GM12878 (cell line): ENCODE measurements around the gene PRPF6. TPM values are rescaled to one million over a fixed set of nuclear protein-coding genes. Genes with fewer than 3 reads are reported as not detected.

Experiments
- ATAC-seq: fragments of 200-7000 bp; cut with Tn5 transposase; 3 replicates; pipeline ENCODE4 v1.9.1; 2020; ENCODE audit warnings: mild to moderate bottlenecking, moderate library complexity
- BruUV-seq: library from RNA; stranded (reverse); fragments of 400-500 nt; replicated peaks from 2 replicates; lab custom pipeline; 2021; lab: Mats Ljungman, UMichigan
- CTCF ChIA-PET: fragments of 300-600 bp; sonication (Branson Sonifier 250); formaldehyde crosslinking; extraction: SDS; loops from one replicate; lab custom pipeline; 2021; ENCODE audit warnings: inconsistent platforms; lab: Yijun Ruan, JAX
- POLR2A ChIA-PET: fragments of 350-600 bp; formaldehyde crosslinking; extraction: SDS; loops from one replicate; lab custom pipeline; 2021; ENCODE audit warnings: inconsistent platforms; lab: Charles Lee
- RAD21 ChIA-PET: fragments of 300-600 bp; sonication (Branson Sonifier 250); formaldehyde crosslinking; loops from one replicate; lab custom pipeline; 2023; ENCODE audit warnings: antibody characterized with exemption; ENCODE audit not compliant: unreplicated experiment; lab: Charles Lee
- SMC1A ChIA-PET: fragments of 300-600 bp; sonication (Branson Sonifier 250); formaldehyde crosslinking; loops from one replicate; lab custom pipeline; 2023; ENCODE audit not compliant: unreplicated experiment, uncharacterized antibody; lab: Charles Lee
- DNase-seq: peaks from one replicate; pipeline ENCODE4 v3.0.0-alpha.2; 2011; ENCODE audit warnings: low read depth, low spot score
- FAIRE-seq: peaks from 3 replicates; lab custom pipeline; 2011; peaks lifted over from hg19 to GRCh38; lab: Jason Lieb, UNC
- H2AFZ ChIP-seq: 2 replicates; pipeline ENCODE4 v1.6.0; 2011; ENCODE audit warnings: low read depth, low read length, control low read depth; ENCODE audit not compliant: control insufficient read depth
- H3K27ac ChIP-seq: 2 replicates; pipeline ENCODE4 v1.5.1; 2011; ENCODE audit warnings: control low read depth; ENCODE audit not compliant: control insufficient read depth, insufficient read depth
- H3K27me3 ChIP-seq, 2 experiments: replicated peaks in 1 of 2; 2 replicates each; pipeline versions ENCODE4 v1.6.0 to v1.6.1; 2011; ENCODE audit warnings: low read length in 1 of 2; ENCODE audit not compliant: control insufficient read depth in 2 of 2, insufficient read depth in 2 of 2
- H3K36me3 ChIP-seq, 2 experiments: 2 replicates each; pipeline ENCODE4 v1.5.1; 2011; ENCODE audit warnings: low read length in 1 of 2; ENCODE audit not compliant: control insufficient read depth in 2 of 2, insufficient read depth in 2 of 2
- H3K4me1 ChIP-seq: 2 replicates; pipeline ENCODE4 v1.6.1; 2011; ENCODE audit warnings: mild to moderate bottlenecking, low read length, moderate library complexity, mixed read lengths; ENCODE audit not compliant: control insufficient read depth, insufficient read depth
- H3K4me2 ChIP-seq: 2 replicates; pipeline ENCODE4 v1.6.0; 2011; ENCODE audit warnings: control low read depth; ENCODE audit not compliant: control insufficient read depth, insufficient read depth
- H3K4me3 ChIP-seq: fragments of 200-600 bp; sonication (generic); 2 replicates; pipeline ENCODE4 v1.5.1; 2016
- H3K79me2 ChIP-seq: 2 replicates; pipeline ENCODE4 v1.6.0; 2011; ENCODE audit warnings: low read length; ENCODE audit not compliant: control insufficient read depth, insufficient read depth
- H3K9ac ChIP-seq: 2 replicates; pipeline ENCODE4 v1.8.0; 2011; ENCODE audit warnings: low read length, control low read depth, mixed read lengths; ENCODE audit not compliant: control insufficient read depth, insufficient read depth
- H3K9me3 ChIP-seq: replicated peaks from 3 replicates; pipeline ENCODE4 v1.5.1; 2011; ENCODE audit warnings: mild to moderate bottlenecking, low read length; ENCODE audit not compliant: control insufficient read depth, insufficient read depth
- H4K20me1 ChIP-seq: 2 replicates; pipeline ENCODE4 v1.6.0; 2011; ENCODE audit not compliant: control insufficient read depth, insufficient read depth
- CTCF ChIP-seq, 3 experiments: IDR thresholded peaks in 2 of 3; conservative IDR thresholded peaks in 1 of 3; 2 replicates each; pipeline ENCODE4 v1.5.1; 2011; ENCODE audit warnings: low read depth in 3 of 3, low read length in 3 of 3, mild to moderate bottlenecking in 3 of 3, control low read depth in 2 of 3, moderate library complexity in 2 of 3, inconsistent platforms in 1 of 3, mixed read lengths in 1 of 3; ENCODE audit not compliant: control insufficient read depth in 2 of 3, insufficient read depth in 1 of 3; ENCODE audit errors: extremely low read depth in 1 of 3
- MAX ChIP-seq: IDR thresholded peaks from 2 replicates; pipeline ENCODE4 v1.6.1; 2012; ENCODE audit warnings: low read depth, low read length, improper control_type of control experiment
- POLR2A ChIP-seq: IDR thresholded peaks from 2 replicates; pipeline ENCODE4 v1.6.1; 2011; ENCODE audit warnings: low read depth, mild to moderate bottlenecking, low read length
- PRDM15 ChIP-seq: fragments of 450-650 bp; formaldehyde crosslinking; IDR thresholded peaks from 2 replicates; pipeline ENCODE4 v1.4.0; 2020; ENCODE audit warnings: mild to moderate bottlenecking, moderate library complexity
- RB1 ChIP-seq: fragments of 450-650 bp; formaldehyde crosslinking; IDR thresholded peaks from 2 replicates; pipeline ENCODE4 v1.6.1; 2017; ENCODE audit warnings: mild to moderate bottlenecking, borderline replicate concordance
- SPI1 ChIP-seq: IDR thresholded peaks from 2 replicates; pipeline ENCODE4 v1.6.1; 2011; ENCODE audit warnings: low read depth, mild to moderate bottlenecking, low read length, moderate library complexity, borderline replicate concordance; ENCODE audit not compliant: insufficient read depth
- ZZZ3 ChIP-seq: IDR thresholded peaks from 2 replicates; pipeline ENCODE4 v1.6.1; 2011; ENCODE audit warnings: low read depth; ENCODE audit not compliant: control insufficient read depth, insufficient read length
- WGBS: methylation state at CpG from one replicate; pipeline ENCODE4 v1.1.6; 2016; ENCODE audit warnings: low lambda C conversion rate; ENCODE audit not compliant: insufficient replicate concordance, insufficient coverage; ENCODE audit errors: missing lambda C conversion rate; 5-methylcytosine and 5-hydroxymethylcytosine counted together
- in situ Hi-C: fragments of 300-500 bp; cut with MboI; formaldehyde crosslinking; loops from 9 replicates; pipeline ENCODE4 v1.14.3; 2018; ENCODE audit warnings: mixed read lengths
- intact Hi-C: fragments of 100-400 bp; cut with micrococcal nuclease; formaldehyde crosslinking; loops from one replicate; pipeline ENCODE4 v1.14.2; 2022; ENCODE audit not compliant: unreplicated experiment
- polyA plus RNA-seq, 11 experiments: library from polyadenylated mRNA; depleted of rRNA in 4 of 11; unstranded in 6 of 11; stranded (reverse) in 5 of 11; fragments of >200 nt; fragmentation: Nextera tagmentation in 4 of 11; fragmentation: Illumina TruSeq in 1 of 11; extraction: Ambion mirVana in 4 of 11; extraction: Trizol in 1 of 11; gene quantifications; 1 replicate in 1 of 11; 2 replicates in 10 of 11; pipeline versions ENCODE4 v1.2.1 to v1.2.3, GENCODE V29; 2011 to 2016; ENCODE audit warnings: inconsistent platforms in 2 of 11, missing spikeins in 2 of 11, low read depth in 1 of 11
- total RNA-seq, 4 experiments: library from RNA; depleted of rRNA in 3 of 4; stranded (reverse); fragments of >200 nt in 3 of 4; fragmentation: Illumina TruSeq in 1 of 4; extraction: Trizol in 1 of 4; gene quantifications; 2 replicates each; pipeline versions ENCODE4 v1.2.1 to v1.2.3, GENCODE V29; 2013 to 2021

Gene PRPF6
- total and polyA plus RNA-seq, 10 of the 15 experiments (the other 5 are each of a cell fraction or from before 2014, with no cell fraction given): 5.0 to 102 (median 71.3) TPM

GRCh38 chr20:64025101-64025825 is 44.3 kb downstream of the PRPF6 start:
- DNase-seq (no peak), ATAC-seq (no peak), FAIRE-seq (no peak)
- Histone ChIP-seq H3K4me3 (no peak overlapping the region), H3K4me2 (no peak overlapping the region), H3K9ac (no peak overlapping the region), H2AFZ (no peak overlapping the region), H3K4me1 (no peaks in the 10 kb centered on the region), H4K20me1 (no peaks in the 10 kb centered on the region), H3K36me3 (peaks cover 59% of the 10 kb centered on the region in 2 experiments), H3K27me3 (no peaks in the 10 kb centered on the region), H3K9me3 (no peaks in the 10 kb centered on the region), H3K79me2 (no peaks in the 10 kb centered on the region), H3K27ac (no peak overlapping the region)
- intact Hi-C loops (no loop called here), in situ Hi-C loops (no loop called here)
- BruUV-seq: no TSS peak
- CTCF ChIA-PET: interaction anchor here (0.7 kb wide), 1 partner anchor 17 kb away, joined by 3 read pairs; no protein-coding TSS in a partner anchor
- 98% methylated on average over 18 of the region's 18 CpGs for WGBS
- RAD21 ChIA-PET: no interaction called here
- POLR2A ChIA-PET: interaction anchor here (0.8 to 1.1 kb wide), 2 partner anchors 11 to 21 kb away, joined by 3 read pairs; no protein-coding TSS in a partner anchor
- TF ChIP-seq POLR2A (peak; percentile 30; the same call in 1 of the 2 replicates), CTCF (IDR thresholded peaks at IDR 0.05 in 2 of 3, conservative IDR thresholded peaks at IDR 0.05 in 1 of 3; ENCODE audit: control insufficient read depth in 2 of 3, extremely low read depth in 1 of 3, insufficient read depth in 1 of 3, low read depth in 3 of 3, low read length in 3 of 3) (no peak)
- SMC1A ChIA-PET: no interaction called here

GRCh38 chr20:64025826-64026412 is 45.0 kb downstream of the PRPF6 start:
- H2AFZ ChIP-seq: no peak overlapping the region
- ATAC-seq: no peak
- no peak for TF ChIP-seq PRDM15
- TF ChIP-seq RB1: no peak
- TF ChIP-seq ZZZ3: no peak
- no peak for TF ChIP-seq MAX
- TF ChIP-seq SPI1: no peak

More at GRCh38 chr20:64025826-64026412, 45.0 kb downstream of the PRPF6 start:
- intact Hi-C loops (no loop called here), in situ Hi-C loops (no loop called here)
- POLR2A ChIA-PET: no interaction called here
- Histone ChIP-seq H3K9ac (no peak overlapping the region), H3K36me3 (peaks cover 61 to 65% of the 10 kb centered on the region in 2 experiments), H3K27me3 (no peaks in the 10 kb centered on the region), H3K4me3 (no peak overlapping the region), H3K4me2 (no peak overlapping the region), H3K9me3 (no peaks in the 10 kb centered on the region), H3K79me2 (no peaks in the 10 kb centered on the region), H3K4me1 (no peaks in the 10 kb centered on the region), H4K20me1 (no peaks in the 10 kb centered on the region), H3K27ac (no peak overlapping the region)
- WGBS: over 99% methylated on average over 29 of the region's 29 CpGs
- SMC1A ChIA-PET: no interaction called here
- RAD21 ChIA-PET: no interaction called here
- DNase-seq (no peak), FAIRE-seq (no peak)
- CTCF ChIA-PET: interaction anchor here (1.3 kb wide), 1 partner anchor 13 kb away, joined by 3 read pairs; no protein-coding TSS in a partner anchor
- no TSS peak for BruUV-seq
